ENCODE data around the gene PRKCA.

DNA sequence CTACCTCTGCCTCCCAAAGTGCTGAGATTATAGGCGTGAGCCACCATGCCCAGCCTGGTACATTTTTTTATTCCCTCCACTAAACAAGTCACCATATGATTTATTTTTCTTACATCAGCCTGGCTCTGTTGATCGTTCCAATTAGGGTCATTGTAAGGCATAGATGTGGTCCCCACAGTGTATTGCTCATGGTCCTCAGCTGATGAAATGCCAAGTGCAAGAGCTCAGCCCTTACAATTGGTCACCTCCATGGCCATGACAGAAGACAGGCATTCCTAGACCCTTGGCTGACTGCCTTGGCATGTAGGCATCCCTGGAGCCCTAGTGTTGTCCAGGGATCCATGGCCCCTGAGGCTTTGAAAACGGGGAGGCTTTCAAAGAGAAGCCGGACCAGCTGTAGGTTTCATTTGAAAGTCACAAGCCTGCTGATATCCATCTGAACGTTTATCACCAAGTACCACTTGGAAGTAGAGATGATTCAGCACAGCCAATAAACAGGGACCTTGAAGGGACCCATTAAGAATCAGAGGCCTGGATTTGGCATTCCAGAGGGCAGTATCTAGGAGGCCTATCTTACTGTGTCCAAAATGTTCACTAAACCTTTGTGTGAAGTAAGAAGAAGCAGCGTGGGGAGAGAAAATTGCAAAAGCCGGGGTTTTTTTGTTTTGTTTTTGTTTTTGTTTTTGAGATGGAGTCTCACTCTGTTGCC lies 20.6 kb upstream of the PRKCA start:
- TF ChIP-seq, protein P1, sequence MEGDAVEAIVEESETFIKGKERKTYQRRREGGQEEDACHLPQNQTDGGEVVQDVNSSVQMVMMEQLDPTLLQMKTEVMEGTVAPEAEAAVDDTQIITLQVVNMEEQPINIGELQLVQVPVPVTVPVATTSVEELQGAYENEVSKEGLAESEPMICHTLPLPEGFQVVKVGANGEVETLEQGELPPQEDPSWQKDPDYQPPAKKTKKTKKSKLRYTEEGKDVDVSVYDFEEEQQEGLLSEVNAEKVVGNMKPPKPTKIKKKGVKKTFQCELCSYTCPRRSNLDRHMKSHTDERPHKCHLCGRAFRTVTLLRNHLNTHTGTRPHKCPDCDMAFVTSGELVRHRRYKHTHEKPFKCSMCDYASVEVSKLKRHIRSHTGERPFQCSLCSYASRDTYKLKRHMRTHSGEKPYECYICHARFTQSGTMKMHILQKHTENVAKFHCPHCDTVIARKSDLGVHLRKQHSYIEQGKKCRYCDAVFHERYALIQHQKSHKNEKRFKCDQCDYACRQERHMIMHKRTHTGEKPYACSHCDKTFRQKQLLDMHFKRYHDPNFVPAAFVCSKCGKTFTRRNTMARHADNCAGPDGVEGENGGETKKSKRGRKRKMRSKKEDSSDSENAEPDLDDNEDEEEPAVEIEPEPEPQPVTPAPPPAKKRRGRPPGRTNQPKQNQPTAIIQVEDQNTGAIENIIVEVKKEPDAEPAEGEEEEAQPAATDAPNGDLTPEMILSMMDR (IDR thresholded peaks at IDR 0.05), result no peak
- no peak for TF ChIP-seq POLR2AphosphoS5 (IDR thresholded peaks at IDR 0.05)
